Liver (tissue), 9 donors: ENCODE measurements around the gene GSE1. TPM values are rescaled to one million over a fixed set of nuclear protein-coding genes. Genes with fewer than 3 reads are reported as not detected.

Experiments
- DNase-seq: peaks from one replicate; pipeline ENCODE4 v3.0.0-alpha.2; 2017; ENCODE audit warnings: low spot score
- H3K27ac ChIP-seq, 2 donors: one replicate each; pipeline ENCODE4 v1.7.0; 2013; ENCODE audit warnings: inconsistent platforms in 2 of 2, low read length in 2 of 2, control low read depth in 1 of 2, low read depth in 1 of 2, mild to moderate bottlenecking in 1 of 2
- H3K27me3 ChIP-seq, 4 donors: one replicate each; pipeline versions ENCODE4 v1.6.1 to v1.7.0; 2013; ENCODE audit warnings: low read length in 3 of 4, inconsistent platforms in 1 of 4, mild to moderate bottlenecking in 1 of 4, moderate library complexity in 1 of 4; ENCODE audit not compliant: control insufficient read depth in 4 of 4, insufficient read depth in 4 of 4
- H3K36me3 ChIP-seq, 4 donors: one replicate each; pipeline versions ENCODE4 v1.6.1 to v1.7.0; 2013; ENCODE audit warnings: low read length in 3 of 4, mild to moderate bottlenecking in 3 of 4, low read depth in 1 of 4, moderate library complexity in 1 of 4; ENCODE audit not compliant: control insufficient read depth in 4 of 4, insufficient read depth in 3 of 4
- H3K4me1 ChIP-seq, 4 donors: one replicate each; pipeline versions ENCODE4 v1.6.1 to v1.7.0; 2013; ENCODE audit warnings: low read length in 3 of 4, mild to moderate bottlenecking in 3 of 4, moderate library complexity in 1 of 4; ENCODE audit not compliant: control insufficient read depth in 4 of 4, insufficient read depth in 4 of 4
- H3K4me3 ChIP-seq, 3 donors: one replicate each; pipeline versions ENCODE4 v1.6.1 to v1.7.0; 2013; ENCODE audit warnings: low read length in 3 of 3, control low read depth in 1 of 3, low read depth in 1 of 3, mild to moderate bottlenecking in 1 of 3
- H3K9ac ChIP-seq, 2 donors: one replicate each; pipeline ENCODE4 v1.7.0; 2013; ENCODE audit warnings: low read length in 2 of 2, mild to moderate bottlenecking in 2 of 2, moderate library complexity in 2 of 2, control low read depth in 1 of 2, low read depth in 1 of 2
- H3K9me3 ChIP-seq, 4 donors: one replicate each; pipeline versions ENCODE4 v1.6.1 to v1.7.0; 2013; ENCODE audit warnings: low read length in 3 of 4; ENCODE audit not compliant: control insufficient read depth in 4 of 4
- HNF4A ChIP-seq, 2 donors: conservative IDR thresholded peaks; 2 replicates each; pipeline ENCODE4 v1.6.1; 2016; ENCODE audit warnings: antibody characterized with exemption in 2 of 2, mild to moderate bottlenecking in 2 of 2
- HNF4G ChIP-seq: IDR thresholded peaks from 2 replicates; pipeline ENCODE4 v1.6.1; 2016; ENCODE audit warnings: antibody characterized with exemption
- RAD21 ChIP-seq, 2 donors: IDR thresholded peaks; 2 replicates each; pipeline ENCODE4 v1.6.1; 2016; ENCODE audit warnings: antibody characterized with exemption in 2 of 2, mild to moderate bottlenecking in 2 of 2
- RXRA ChIP-seq, 2 donors: IDR thresholded peaks; 2 replicates each; pipeline ENCODE4 v1.6.1; 2017 to 2018; ENCODE audit warnings: antibody characterized with exemption in 2 of 2, mild to moderate bottlenecking in 1 of 2
- SP1 ChIP-seq: IDR thresholded peaks from 2 replicates; pipeline ENCODE4 v1.6.1; 2018; ENCODE audit warnings: antibody characterized with exemption, mild to moderate bottlenecking
- TAF1 ChIP-seq: conservative IDR thresholded peaks from 2 replicates; pipeline ENCODE4 v1.6.1; 2016; ENCODE audit warnings: antibody characterized with exemption, mild to moderate bottlenecking
- WGBS: extraction: QIAGEN DNeasy Blood & Tissue Kit; methylation state at CpG from one replicate; pipeline ENCODE4 v1.1.7; 2013; 5-methylcytosine and 5-hydroxymethylcytosine counted together
- polyA plus RNA-seq, 2 donors: library from polyadenylated mRNA; stranded (reverse) in 1 of 2; unstranded in 1 of 2; fragments of 200-250 nt in 1 of 2; fragments of >200 nt in 1 of 2; fragmentation: Nextera tagmentation in 1 of 2; extraction: Ambion mirVana in 1 of 2; gene quantifications; one replicate each; pipeline versions ENCODE4 v1.2.1 to v1.2.3, GENCODE V29; 2013 to 2015
- total RNA-seq, 2 donors: library from RNA; depleted of rRNA; stranded (reverse); fragments of >200 nt; gene quantifications; one replicate each; pipeline ENCODE4 v1.2.3, GENCODE V29; 2014
- TF ChIP-seq, protein P1 (sequence below): fragments of 150-350 bp; IDR thresholded peaks from 2 replicates; pipeline ENCODE4 v1.5.1; 2017; ENCODE audit warnings: improper control_type of control experiment, low read depth, low read length; ENCODE audit not compliant: missing input control
- TF ChIP-seq, protein P2 (sequence below): IDR thresholded peaks from 2 replicates; pipeline ENCODE4 v1.6.1; 2016; ENCODE audit warnings: antibody characterized with exemption
- TF ChIP-seq, protein P3 (sequence below): IDR thresholded peaks from 2 replicates; pipeline ENCODE4 v1.6.1; 2016; ENCODE audit warnings: antibody characterized with exemption
- TF ChIP-seq, protein P4 (sequence below): IDR thresholded peaks from 2 replicates; pipeline ENCODE4 v1.6.1; 2016; ENCODE audit warnings: antibody characterized with exemption
- donor health status: healthy.
- donor health status: healthy.
- donor health status: healthy.
- donor health status: healthy.
- donor health status: healthy.

GSE1 gene
- total and polyA plus RNA-seq, 4 donors: 9.9 to 37.7 (median 25.2) TPM

DNA sequence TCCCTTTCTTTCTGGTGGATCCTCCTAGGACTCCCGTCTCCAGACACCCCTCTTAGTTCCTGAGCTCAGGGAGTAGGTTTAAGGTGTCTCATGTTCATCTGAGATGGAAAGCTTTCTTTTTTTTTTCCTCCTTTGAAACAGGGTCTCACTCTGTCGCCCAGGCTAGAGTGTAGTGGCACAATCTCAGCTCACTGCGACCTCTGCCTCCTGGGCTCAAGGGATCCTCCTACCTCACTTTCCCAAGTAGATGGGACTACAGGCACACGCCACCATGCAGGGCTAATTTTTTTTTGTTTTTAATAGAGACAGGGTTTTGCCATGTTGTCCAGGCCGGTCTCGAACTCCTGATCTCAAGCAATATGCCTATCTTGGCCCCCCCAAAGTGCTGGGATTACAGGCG, 3.6 kb upstream of the GSE1 start (continued):
- no peak for TF ChIP-seq TAF1

- no peaks in the 10 kb centered on the region for H3K36me3 ChIP-seq
- H3K4me1 ChIP-seq: peaks cover 9 to 40% (median 21%) of the 10 kb centered on the region in 4 donors
- peak overlapping the region; percentile 16 to 71 for H3K27ac ChIP-seq
- DNase-seq: peak; percentile 44
- no peaks in the 10 kb centered on the region for H3K27me3 ChIP-seq
- no peak overlapping the region for H3K9ac ChIP-seq
- no peak overlapping the region for H3K4me3 ChIP-seq
- TF ChIP-seq, protein P1, sequence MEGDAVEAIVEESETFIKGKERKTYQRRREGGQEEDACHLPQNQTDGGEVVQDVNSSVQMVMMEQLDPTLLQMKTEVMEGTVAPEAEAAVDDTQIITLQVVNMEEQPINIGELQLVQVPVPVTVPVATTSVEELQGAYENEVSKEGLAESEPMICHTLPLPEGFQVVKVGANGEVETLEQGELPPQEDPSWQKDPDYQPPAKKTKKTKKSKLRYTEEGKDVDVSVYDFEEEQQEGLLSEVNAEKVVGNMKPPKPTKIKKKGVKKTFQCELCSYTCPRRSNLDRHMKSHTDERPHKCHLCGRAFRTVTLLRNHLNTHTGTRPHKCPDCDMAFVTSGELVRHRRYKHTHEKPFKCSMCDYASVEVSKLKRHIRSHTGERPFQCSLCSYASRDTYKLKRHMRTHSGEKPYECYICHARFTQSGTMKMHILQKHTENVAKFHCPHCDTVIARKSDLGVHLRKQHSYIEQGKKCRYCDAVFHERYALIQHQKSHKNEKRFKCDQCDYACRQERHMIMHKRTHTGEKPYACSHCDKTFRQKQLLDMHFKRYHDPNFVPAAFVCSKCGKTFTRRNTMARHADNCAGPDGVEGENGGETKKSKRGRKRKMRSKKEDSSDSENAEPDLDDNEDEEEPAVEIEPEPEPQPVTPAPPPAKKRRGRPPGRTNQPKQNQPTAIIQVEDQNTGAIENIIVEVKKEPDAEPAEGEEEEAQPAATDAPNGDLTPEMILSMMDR: no peak
- peak; percentile 1 for TF ChIP-seq SP1
- no peaks in the 10 kb centered on the region for H3K9me3 ChIP-seq
- 24% methylated on average over 11 of the region's 11 CpGs for WGBS
Measured at GRCh38 chr16:85610059-85610445, 3.1 kb upstream of the GSE1 start.

DNA sequence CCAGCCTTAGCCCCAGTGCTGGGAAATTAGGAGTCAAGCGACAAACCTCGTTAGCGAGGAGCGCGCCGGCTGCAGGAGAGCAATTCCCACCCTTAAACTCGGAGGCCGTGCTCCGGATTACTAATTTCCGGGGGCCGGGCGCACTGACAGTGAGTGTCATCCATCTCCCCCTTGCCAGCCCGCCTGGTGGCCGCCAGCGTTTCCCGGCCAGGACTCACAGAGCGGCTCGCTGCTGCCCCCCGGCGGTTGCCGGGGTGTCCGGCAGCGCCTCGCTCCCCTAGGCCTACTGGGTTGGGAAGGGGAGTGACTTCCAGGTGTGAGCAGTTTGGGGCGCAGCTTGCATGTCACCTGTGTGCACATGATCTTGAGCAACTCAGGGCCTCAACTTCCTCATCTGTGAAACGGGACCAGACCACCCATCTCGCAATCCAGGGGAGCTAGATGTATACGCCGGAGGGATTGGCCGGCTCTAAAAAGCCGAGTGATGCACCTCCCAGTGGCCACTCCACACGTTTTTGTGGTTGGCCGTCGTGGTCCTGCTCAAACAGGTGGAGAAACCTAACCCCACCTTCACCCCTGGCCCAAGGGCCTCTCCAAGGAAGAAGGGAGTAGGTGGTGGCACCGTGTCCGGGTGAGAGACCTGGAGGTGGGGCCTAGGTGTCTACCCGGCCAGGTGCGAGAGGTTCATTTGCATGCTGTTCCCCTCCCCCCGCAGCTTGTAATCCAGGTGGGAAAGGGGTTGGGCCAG, 2.5 kb upstream of the GSE1 start:
- Histone ChIP-seq H3K9me3 (no peaks in the 10 kb centered on the region), H3K4me3 (peak overlapping the region in 2 of 3 donors; percentile 29 to 72), H3K27ac (peak overlapping the region; percentile 93 to 95), H3K9ac (peak overlapping the region; percentile 42 to 43), H3K36me3 (no peaks in the 10 kb centered on the region), H3K4me1 (peaks cover 9 to 46% (median 27%) of the 10 kb centered on the region in 4 donors), H3K27me3 (no peaks in the 10 kb centered on the region)
- WGBS: 3% methylated on average over 39 of the region's 39 CpGs
- peak; percentile 93 for DNase-seq
- TF ChIP-seq HNF4G (no peak), SP1 (peak; percentile 7), RXRA (IDR thresholded peaks at IDR 0.05) (peak; percentile 10 to 15), RAD21 (IDR thresholded peaks at IDR 0.05) (peak; percentile 93 to 95), HNF4A (conservative IDR thresholded peaks at IDR 0.05) (no peak)
- TF ChIP-seq, protein P1: peak; percentile 96
- TF ChIP-seq, protein P2, sequence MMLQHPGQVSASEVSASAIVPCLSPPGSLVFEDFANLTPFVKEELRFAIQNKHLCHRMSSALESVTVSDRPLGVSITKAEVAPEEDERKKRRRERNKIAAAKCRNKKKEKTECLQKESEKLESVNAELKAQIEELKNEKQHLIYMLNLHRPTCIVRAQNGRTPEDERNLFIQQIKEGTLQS: no peak
- TF ChIP-seq, protein P3, sequence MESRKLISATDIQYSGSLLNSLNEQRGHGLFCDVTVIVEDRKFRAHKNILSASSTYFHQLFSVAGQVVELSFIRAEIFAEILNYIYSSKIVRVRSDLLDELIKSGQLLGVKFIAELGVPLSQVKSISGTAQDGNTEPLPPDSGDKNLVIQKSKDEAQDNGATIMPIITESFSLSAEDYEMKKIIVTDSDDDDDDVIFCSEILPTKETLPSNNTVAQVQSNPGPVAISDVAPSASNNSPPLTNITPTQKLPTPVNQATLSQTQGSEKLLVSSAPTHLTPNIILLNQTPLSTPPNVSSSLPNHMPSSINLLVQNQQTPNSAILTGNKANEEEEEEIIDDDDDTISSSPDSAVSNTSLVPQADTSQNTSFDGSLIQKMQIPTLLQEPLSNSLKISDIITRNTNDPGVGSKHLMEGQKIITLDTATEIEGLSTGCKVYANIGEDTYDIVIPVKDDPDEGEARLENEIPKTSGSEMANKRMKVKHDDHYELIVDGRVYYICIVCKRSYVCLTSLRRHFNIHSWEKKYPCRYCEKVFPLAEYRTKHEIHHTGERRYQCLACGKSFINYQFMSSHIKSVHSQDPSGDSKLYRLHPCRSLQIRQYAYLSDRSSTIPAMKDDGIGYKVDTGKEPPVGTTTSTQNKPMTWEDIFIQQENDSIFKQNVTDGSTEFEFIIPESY: no peak
- TF ChIP-seq, protein P4, sequence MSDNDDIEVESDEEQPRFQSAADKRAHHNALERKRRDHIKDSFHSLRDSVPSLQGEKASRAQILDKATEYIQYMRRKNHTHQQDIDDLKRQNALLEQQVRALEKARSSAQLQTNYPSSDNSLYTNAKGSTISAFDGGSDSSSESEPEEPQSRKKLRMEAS: no peak
